HG03442 (cell line): ENCODE data around the gene RGS3.
"Not testable (repeated sequence)": the region's sequence is repeated elsewhere in the genome, so short reads cannot be mapped to it uniquely, and the experiment has no call there.

Experiments used
- ATAC-seq: cut with Tn5 transposase; IDR thresholded peaks from one replicate; pipeline ENCODE4 v1.9.1; 2021; ENCODE audit warnings: mild to moderate bottlenecking, moderate library complexity; ENCODE audit not compliant: unreplicated experiment

The RGS3 gene

DNA sequence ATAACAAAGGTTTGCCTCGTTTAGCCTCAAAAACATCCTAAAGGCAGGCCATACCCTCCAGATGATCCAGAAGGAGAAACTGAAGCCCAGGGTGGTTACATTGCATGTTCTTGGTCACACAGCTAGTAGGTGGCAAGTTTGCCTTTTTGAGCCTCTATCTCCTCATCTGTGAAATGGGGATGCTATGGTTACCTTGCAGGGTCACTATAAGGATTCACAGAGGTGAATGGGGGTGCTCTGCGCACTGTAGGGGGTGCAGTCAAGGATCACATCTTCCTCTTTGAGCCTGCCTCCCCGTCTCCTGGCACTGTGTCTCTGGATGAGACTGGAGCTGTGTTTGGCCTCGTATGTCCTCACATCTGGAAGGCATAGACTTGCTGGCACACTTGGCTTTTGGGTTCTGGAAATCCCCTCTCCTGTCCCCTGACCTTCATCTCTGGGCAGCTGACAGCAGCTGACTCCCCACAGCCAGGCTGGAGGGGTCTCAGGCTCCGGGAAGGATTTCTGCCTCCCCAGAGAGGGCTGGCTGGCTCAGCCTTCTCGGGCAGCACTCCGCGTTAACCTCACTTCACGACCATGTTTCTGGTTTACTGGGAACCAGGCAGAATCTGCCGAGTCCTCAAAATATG is 167.7 kb downstream of the RGS3 start:
- no peak for ATAC-seq

- no peak for ATAC-seq
These were observed 168.5 kb downstream of the RGS3 start for GRCh38 chr9:113631871-113632665.

GRCh38 chr9:113632776-113633590 is 169.5 kb downstream of the RGS3 start:
- ATAC-seq, result no peak

GRCh38 chr9:113633782-113634595 is 170.5 kb downstream of the RGS3 start:
- ATAC-seq, result no peak

- ATAC-seq, result no peak
These were observed 171.3 kb downstream of the RGS3 start for GRCh38 chr9:113634596-113635515.

DNA sequence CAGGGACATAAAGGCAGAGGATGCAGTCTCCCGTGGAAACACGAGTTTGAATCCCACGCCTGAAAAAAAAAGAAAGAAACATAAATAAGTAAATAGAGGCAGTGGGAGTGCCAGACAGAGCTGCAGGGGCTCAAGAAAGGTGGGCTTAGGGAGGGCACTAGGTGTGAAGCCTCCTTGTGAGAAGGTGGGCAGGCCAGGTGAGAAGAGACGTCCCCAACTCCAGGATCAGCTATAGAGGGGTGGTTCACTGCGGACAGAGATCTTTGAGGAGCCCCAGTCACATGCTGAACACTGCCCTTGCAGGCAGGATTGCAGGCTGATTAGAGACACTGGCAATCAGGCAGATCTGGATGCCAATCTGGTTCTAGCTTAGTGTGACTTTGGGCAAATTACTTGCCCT is 172.1 kb downstream of the RGS3 start:
- ATAC-seq, result no peak

GRCh38 chr9:113636165-113636564 is 172.6 kb downstream of the RGS3 start:
- ATAC-seq, result no peak

DNA sequence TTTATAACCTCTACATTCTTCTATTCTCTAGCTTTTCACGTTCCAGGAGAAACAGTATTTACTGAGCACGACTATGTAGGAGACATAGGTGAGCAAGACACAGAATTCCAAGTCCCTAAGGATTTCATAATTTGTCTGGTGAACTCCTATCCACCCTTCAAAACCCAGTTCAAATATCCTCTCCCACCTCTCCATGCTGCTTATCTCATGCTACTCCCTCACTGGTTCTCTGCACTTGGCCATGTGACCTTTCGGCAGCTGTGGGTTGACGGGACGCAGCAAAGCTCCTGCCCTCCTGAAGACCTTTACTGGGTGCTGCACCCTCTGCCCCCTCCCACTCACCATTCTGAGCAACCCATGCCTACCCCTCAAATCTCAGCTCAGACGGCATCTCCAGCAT is 173.2 kb downstream of the RGS3 start:
- ATAC-seq, result no peak

- no peak for ATAC-seq
These were observed 175.0 kb downstream of the RGS3 start for GRCh38 chr9:113638490-113638889.

GRCh38 chr9:113638897-113639296 is 175.4 kb downstream of the RGS3 start:
- ATAC-seq, result no peak

GRCh38 chr9:113639411-113639970 is 176.0 kb downstream of the RGS3 start:
- ATAC-seq, result not testable (repeated sequence)

DNA sequence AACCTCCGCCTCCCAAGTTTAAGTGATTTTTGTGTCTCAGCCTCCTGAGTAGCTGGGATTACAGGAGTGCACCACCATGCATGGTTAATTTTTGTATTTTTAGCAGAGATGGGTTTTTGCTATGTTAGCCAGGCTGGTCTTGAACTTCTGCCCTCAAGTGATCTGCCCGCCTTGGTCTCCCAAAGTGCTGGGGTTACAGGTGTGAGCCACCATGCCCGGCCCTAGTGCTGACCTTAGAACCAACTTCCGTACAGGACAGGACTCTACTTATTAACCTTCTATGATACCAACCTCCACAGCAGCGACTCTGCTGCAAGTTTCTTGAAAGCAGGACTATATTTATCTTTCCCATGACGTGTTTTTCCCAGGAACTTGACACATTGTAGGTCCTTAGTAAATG is 176.9 kb downstream of the RGS3 start:
- no peak for ATAC-seq

GRCh38 chr9:113641100-113641885 is 177.8 kb downstream of the RGS3 start:
- ATAC-seq, result no peak

GRCh38 chr9:113644321-113644720 is 180.8 kb downstream of the RGS3 start:
- ATAC-seq, result no peak

- no peak for ATAC-seq
These were observed 181.9 kb downstream of the RGS3 start for GRCh38 chr9:113645227-113645977.

DNA sequence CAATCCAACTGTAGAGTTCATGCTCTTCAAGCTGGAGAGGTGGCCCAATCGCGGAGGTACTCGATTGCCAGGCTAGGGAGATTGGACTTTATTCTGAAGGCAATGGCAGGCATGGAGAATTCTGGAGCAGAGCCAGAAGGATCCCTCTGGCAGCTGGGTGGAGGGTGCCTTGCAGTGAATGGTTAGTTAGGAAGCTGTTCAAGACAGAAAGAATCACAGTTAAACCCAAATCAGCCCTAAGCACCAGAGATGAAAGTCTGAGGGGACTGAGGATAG is 182.4 kb downstream of the RGS3 start:
- no peak for ATAC-seq

DNA sequence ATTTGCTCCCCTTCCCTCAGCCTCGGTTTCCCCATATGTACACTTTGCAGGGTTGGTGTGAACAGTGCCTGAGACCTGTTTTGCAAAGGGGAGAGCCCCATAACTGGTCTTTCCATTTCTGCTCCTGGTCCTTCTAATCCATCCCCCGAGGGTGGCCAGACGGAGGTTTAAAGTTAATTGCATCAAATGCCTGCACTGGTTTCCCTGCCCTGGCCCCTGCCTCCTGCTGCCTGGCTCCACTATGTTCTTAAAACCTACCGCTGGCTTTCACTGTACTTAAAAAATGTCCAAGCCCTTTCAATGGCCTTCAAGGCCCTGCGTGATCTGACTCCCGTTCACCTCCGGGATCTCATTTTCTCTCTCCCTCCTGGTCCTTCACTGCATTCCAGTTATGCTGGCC is 183.0 kb downstream of the RGS3 start:
- ATAC-seq, result no peak
